ENCODE measurements around the gene LINGO4. TPM values are rescaled to one million over a fixed set of nuclear protein-coding genes. Genes with fewer than 3 reads are reported as not detected.
A peak's percentile ranks its signal among the peaks of the same experiment; 100 is the strongest.

The LINGO4 gene
- total RNA-seq, 1 experiment from 2014 or later, result not detected

- Histone ChIP-seq H3K36me3 (no peaks in the 10 kb centered on the region), H3K27me3 (replicated peaks) (no peaks in the 10 kb centered on the region), H3K4me3 (no peak overlapping the region), H3K9me3 (replicated peaks) (no peaks in the 10 kb centered on the region), H3K27ac (no peak overlapping the region), H3K4me1 (replicated peaks) (no peaks in the 10 kb centered on the region)
- DNase-seq (ENCODE audit: low read depth in 1 of 2, low spot score in 2 of 2), result peak in 1 of 2 experiments; percentile 17
Observed at GRCh38 chr1:151828921-151829320, 23.7 kb upstream of the LINGO4 start.

GRCh38 chr1:151827853-151828252 lies 22.6 kb upstream of the LINGO4 start:
- Histone ChIP-seq H3K4me3 (no peak overlapping the region), H3K27me3 (replicated peaks) (no peaks in the 10 kb centered on the region), H3K4me1 (replicated peaks) (no peaks in the 10 kb centered on the region), H3K36me3 (no peaks in the 10 kb centered on the region), H3K9me3 (replicated peaks) (no peaks in the 10 kb centered on the region), H3K27ac (no peak overlapping the region)
- no peak for DNase-seq (ENCODE audit: low read depth in 1 of 2, low spot score in 2 of 2)

- H3K27ac ChIP-seq, result no peak overlapping the region
- no peaks in the 10 kb centered on the region for H3K4me1 ChIP-seq (replicated peaks)
- no peak for DNase-seq (ENCODE audit: low read depth in 1 of 2, low spot score in 2 of 2)
- no peaks in the 10 kb centered on the region for H3K36me3 ChIP-seq
- H3K4me3 ChIP-seq, result no peak overlapping the region
- H3K9me3 ChIP-seq (replicated peaks), result no peaks in the 10 kb centered on the region
- H3K27me3 ChIP-seq (replicated peaks), result no peaks in the 10 kb centered on the region
Observed at GRCh38 chr1:151825751-151826660, 20.8 kb upstream of the LINGO4 start.

DNA sequence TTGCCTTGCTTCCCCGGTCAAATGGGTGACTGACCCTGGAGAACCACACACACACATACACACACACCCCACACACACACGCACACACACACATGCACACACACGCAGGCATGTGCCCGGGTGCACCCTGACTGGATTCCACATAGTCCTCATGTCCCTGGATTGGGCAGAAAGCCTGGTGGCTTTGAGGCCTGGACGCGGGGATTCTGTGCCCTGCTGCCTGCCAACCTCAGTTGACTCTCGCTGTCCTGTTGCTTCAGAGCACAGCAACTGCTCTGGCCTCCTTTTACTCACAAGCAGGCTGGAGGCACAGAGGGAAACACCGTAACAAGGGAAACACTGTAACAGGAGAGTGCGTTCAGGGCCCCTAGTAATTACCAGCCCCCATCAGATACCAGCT lies 20.0 kb upstream of the LINGO4 start:
- no peaks in the 10 kb centered on the region for H3K4me1 ChIP-seq (replicated peaks)
- H3K27me3 ChIP-seq (replicated peaks), result no peaks in the 10 kb centered on the region
- H3K9me3 ChIP-seq (replicated peaks), result no peaks in the 10 kb centered on the region

GRCh38 chr1:151823175-151823574 lies 18.0 kb upstream of the LINGO4 start:
- DNase-seq (ENCODE audit: low read depth in 1 of 2, low spot score in 2 of 2), result no peak
- no peaks in the 10 kb centered on the region for H3K36me3 ChIP-seq

More for the DNA sequence above, 20.0 kb upstream of the LINGO4 start:
- DNase-seq (ENCODE audit: low read depth in 1 of 2, low spot score in 2 of 2), result no peak
- Histone ChIP-seq H3K27ac (no peak overlapping the region), H3K36me3 (no peaks in the 10 kb centered on the region), H3K4me3 (no peak overlapping the region)

GRCh38 chr1:151822404-151822803 lies 17.2 kb upstream of the LINGO4 start:
- no peak for DNase-seq (ENCODE audit: low read depth in 1 of 2, low spot score in 2 of 2)
- no peaks in the 10 kb centered on the region for H3K4me1 ChIP-seq (replicated peaks)
- H3K27me3 ChIP-seq (replicated peaks), result no peaks in the 10 kb centered on the region
- H3K9me3 ChIP-seq (replicated peaks), result no peaks in the 10 kb centered on the region
- H3K36me3 ChIP-seq, result no peaks in the 10 kb centered on the region
- no peak overlapping the region for H3K4me3 ChIP-seq
- no peak overlapping the region for H3K27ac ChIP-seq

More at GRCh38 chr1:151823175-151823574, 18.0 kb upstream of the LINGO4 start:
- Histone ChIP-seq H3K27me3 (replicated peaks) (no peaks in the 10 kb centered on the region), H3K27ac (no peak overlapping the region), H3K4me1 (replicated peaks) (no peaks in the 10 kb centered on the region), H3K9me3 (replicated peaks) (no peaks in the 10 kb centered on the region), H3K4me3 (no peak overlapping the region)

DNA sequence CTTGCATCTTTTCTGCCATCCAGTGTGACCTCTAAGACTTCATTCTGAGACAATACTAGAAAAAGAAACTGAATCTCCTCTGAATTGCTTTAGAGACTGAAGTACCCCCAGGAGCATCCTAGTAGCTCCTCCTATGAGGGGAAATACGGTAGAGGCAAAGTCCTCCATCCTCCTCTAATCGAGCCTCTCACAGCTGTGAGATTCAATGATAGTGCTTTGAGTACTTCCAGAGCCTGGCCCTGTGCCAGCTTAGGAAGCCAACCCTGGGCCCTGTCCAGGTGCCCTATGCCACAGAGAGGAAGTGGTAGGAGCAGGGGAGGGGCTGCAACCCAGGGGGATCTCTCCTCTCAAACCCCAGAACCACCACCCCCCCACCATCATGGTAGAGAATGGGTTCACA lies 15.7 kb upstream of the LINGO4 start:
- no peaks in the 10 kb centered on the region for H3K36me3 ChIP-seq
- no peaks in the 10 kb centered on the region for H3K9me3 ChIP-seq (replicated peaks)
- no peaks in the 10 kb centered on the region for H3K4me1 ChIP-seq (replicated peaks)
- H3K27me3 ChIP-seq (replicated peaks), result no peaks in the 10 kb centered on the region
- DNase-seq (ENCODE audit: low read depth in 1 of 2, low spot score in 2 of 2), result no peak
- H3K27ac ChIP-seq, result no peak overlapping the region
- no peak overlapping the region for H3K4me3 ChIP-seq

DNA sequence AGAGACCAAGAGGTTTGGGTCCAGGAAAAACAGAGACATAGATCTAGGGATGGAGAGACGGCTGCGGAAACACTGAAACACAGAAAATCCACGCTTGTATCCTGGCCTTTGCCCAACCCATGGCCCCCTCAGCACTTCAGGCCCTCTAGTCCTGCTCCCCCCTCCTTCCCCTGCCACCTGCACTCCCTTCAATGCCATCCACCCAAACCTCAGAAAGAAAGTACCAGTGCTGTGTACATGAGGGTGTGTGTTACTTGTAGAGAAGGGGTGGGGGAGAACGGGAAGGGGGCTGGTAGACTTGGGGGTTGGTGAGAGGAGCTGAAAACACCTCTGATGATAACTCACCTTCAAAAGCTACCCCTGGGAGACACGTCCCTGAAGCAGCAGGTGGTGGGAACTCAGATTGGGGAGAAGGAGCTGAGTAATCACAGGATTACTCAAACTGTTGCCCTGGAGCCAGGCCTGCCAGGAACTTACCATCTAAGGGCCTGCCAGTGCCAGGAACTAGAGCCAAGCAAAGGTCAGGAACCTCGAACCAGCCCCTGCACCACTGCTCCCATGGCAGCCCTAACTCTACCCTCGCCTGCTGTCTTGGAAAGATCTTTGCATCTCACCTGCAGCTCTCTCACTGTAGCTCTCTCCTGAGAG lies 14.9 kb upstream of the LINGO4 start:
- no peaks in the 10 kb centered on the region for H3K4me1 ChIP-seq (replicated peaks)
- no peak for DNase-seq (ENCODE audit: low read depth in 1 of 2, low spot score in 2 of 2)

DNA sequence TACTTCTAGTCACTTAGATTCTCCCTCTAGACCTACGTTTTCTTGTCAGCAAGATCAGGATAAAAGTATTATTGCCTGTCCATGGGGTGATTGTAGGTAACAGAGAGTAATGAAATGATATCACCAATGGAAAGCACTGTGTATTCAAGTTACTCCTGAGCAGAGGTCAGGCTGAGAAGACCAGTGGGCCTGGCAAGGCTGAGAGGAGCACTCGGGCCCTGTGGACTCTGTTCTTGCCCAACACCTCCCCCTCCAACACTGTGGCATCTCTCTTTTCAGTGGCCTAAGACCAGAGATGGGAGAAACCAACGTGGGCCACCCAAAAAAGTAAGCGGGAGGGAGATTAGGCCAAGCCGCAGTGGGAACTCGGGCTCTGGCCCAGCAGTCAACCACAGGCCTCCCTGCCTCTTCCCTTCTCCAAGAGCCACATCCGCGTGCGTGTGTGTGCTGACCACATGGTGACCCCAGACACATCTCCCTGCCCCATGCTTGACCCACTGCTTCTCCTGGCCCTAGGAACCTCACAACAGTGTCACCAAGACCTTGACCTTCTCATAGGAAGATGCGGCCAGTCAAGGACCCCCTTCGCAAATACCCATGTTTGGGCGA lies 14.1 kb upstream of the LINGO4 start:
- Histone ChIP-seq H3K9me3 (replicated peaks) (no peaks in the 10 kb centered on the region), H3K4me1 (replicated peaks) (no peaks in the 10 kb centered on the region), H3K4me3 (no peak overlapping the region), H3K27me3 (replicated peaks) (no peaks in the 10 kb centered on the region; the same call in 1 of the 2 replicates), H3K36me3 (no peaks in the 10 kb centered on the region), H3K27ac (no peak overlapping the region)
- DNase-seq (ENCODE audit: low read depth in 1 of 2, low spot score in 2 of 2), result no peak

More for the DNA sequence above, 14.9 kb upstream of the LINGO4 start:
- H3K4me3 ChIP-seq, result no peak overlapping the region
- no peaks in the 10 kb centered on the region; the same call in 1 of the 2 replicates for H3K27me3 ChIP-seq (replicated peaks)
- no peaks in the 10 kb centered on the region for H3K36me3 ChIP-seq
- no peaks in the 10 kb centered on the region for H3K9me3 ChIP-seq (replicated peaks)
- no peak overlapping the region for H3K27ac ChIP-seq

DNA sequence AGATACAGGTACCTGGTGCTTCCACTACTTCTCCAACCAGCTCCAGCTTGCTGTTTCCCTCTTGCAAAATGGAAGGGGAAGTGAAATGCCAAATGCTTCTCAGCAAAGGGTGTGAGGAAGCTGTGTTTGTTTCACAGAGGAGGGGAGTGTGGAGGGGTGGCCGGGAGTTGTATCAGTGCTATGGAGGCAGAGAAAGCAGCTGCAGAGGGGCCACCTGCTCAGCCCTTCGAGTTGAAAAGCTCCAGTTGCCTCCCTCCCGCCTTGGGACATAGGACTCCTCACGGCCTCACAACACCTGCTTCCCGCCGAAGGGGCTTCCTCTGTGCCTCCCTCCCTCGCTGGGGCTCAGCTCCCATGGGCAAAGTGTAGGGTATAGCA lies 12.1 kb upstream of the LINGO4 start:
- Histone ChIP-seq H3K36me3 (no peaks in the 10 kb centered on the region), H3K9me3 (replicated peaks) (no peaks in the 10 kb centered on the region), H3K27ac (no peak overlapping the region), H3K4me1 (replicated peaks) (no peaks in the 10 kb centered on the region), H3K27me3 (replicated peaks) (no peaks in the 10 kb centered on the region; the same call in 1 of the 2 replicates), H3K4me3 (no peak overlapping the region)
- DNase-seq (ENCODE audit: low read depth in 1 of 2, low spot score in 2 of 2), result no peak

- H3K27me3 ChIP-seq (replicated peaks), result no peaks in the 10 kb centered on the region; the same call in 1 of the 2 replicates
- H3K27ac ChIP-seq, result no peak overlapping the region
- no peaks in the 10 kb centered on the region for H3K9me3 ChIP-seq (replicated peaks)
Observed at GRCh38 chr1:151816548-151817352, 11.5 kb upstream of the LINGO4 start.

GRCh38 chr1:151815716-151816327 lies 10.6 kb upstream of the LINGO4 start:
- Histone ChIP-seq H3K27me3 (replicated peaks) (no peaks in the 10 kb centered on the region; the same call in 1 of the 2 replicates), H3K9me3 (replicated peaks) (no peaks in the 10 kb centered on the region), H3K4me3 (no peak overlapping the region), H3K4me1 (replicated peaks) (no peaks in the 10 kb centered on the region), H3K36me3 (no peaks in the 10 kb centered on the region), H3K27ac (no peak overlapping the region)
- DNase-seq (ENCODE audit: low read depth in 1 of 2, low spot score in 2 of 2), result no peak

More at GRCh38 chr1:151816548-151817352, 11.5 kb upstream of the LINGO4 start:
- no peak for DNase-seq (ENCODE audit: low read depth in 1 of 2, low spot score in 2 of 2)
- H3K4me3 ChIP-seq, result no peak overlapping the region
- no peaks in the 10 kb centered on the region for H3K4me1 ChIP-seq (replicated peaks)
- H3K36me3 ChIP-seq, result no peaks in the 10 kb centered on the region
